ENCODE data around the gene ABCG1. TPM values are rescaled to one million over a fixed set of nuclear protein-coding genes. Genes with fewer than 3 reads are reported as not detected.

Gene ABCG1
- total RNA-seq, 3 donors from 2014 or later = 0.79 to 1.8 (median 1.7) TPM

DNA sequence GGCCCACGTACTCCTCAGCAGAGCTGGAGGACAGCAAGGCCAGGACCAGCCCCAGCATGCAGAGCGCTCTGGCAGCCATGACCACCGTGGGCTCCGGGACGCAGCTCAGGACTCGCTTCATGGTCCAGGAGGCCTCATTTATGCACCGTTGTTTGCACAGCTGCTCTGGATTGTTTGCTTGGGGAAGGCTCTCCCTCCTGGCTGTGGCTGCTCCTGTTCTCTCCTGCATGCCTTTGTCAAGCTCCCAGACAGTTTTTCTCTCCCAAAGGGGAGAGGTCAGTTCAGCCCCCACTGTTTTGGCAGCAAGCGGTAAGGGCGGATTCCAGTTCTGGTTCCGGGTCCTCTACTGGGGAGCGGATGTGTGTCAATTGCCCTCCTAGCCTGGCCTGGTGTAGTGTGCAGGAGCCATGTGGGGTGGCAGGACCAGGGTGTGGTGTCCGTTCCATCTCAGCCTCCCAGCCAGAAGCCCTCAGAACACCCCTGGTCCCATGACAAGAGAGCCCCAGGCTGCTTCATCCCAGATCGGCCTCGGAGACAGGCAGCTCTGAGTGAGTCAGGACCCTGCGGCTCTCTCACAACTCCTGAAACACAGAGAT lies 96.5 kb downstream of the ABCG1 start, which contains the start of gene TFF3:
Gene TFF3 (minus strand): TSS at position 114 of the 596 bp plus-strand sequence. CDS start 35 bp downstream, at position 79.
- Mint-ChIP-seq H3K4me3 (no peak within 1 kb of the TSS), H3K9me3 (no peaks in the 10 kb centered on the region)
- ATAC-seq = no peak

DNA sequence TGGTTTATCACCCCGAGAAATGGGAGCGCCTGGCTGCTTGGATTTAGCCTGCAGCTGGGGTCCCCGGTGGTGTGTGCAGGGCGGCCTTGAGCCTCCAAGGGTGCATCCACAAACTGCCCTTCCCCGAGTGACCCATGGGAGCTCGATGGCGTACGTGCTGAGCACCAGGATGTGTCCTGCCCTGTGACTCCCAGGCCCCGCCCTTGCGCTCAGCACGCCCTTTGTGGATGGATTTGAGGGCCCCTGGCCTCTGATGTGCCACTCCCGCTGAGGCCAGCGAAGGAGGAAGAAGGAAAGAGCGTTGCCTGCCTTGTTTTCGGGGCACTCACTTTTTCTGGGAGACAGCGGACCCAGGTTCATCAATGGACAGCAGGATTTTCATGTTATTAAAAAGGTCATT lies 98.0 kb downstream of the ABCG1 start:
- ATAC-seq = no peak
- Mint-ChIP-seq H3K9me3 (no peaks in the 10 kb centered on the region), H3K27me3 (ENCODE audit: low read depth) (no peaks in the 10 kb centered on the region), H3K36me3 (ENCODE audit: insufficient read depth) (no peaks in the 10 kb centered on the region), H3K4me1 (ENCODE audit: low read depth) (peaks cover 6% of the 10 kb centered on the region), H3K4me3 (no peak overlapping the region)
- DNase-seq = no peak

More for the DNA sequence above, 96.5 kb downstream of the ABCG1 start, which contains the start of gene TFF3:
- no peak for DNase-seq
- peaks cover 6% of the 10 kb centered on the region for H3K4me1 Mint-ChIP-seq (ENCODE audit: low read depth)
- no peaks in the 10 kb centered on the region for H3K27me3 Mint-ChIP-seq (ENCODE audit: low read depth)
- H3K36me3 Mint-ChIP-seq (ENCODE audit: insufficient read depth) = no peaks in the 10 kb centered on the region

DNA sequence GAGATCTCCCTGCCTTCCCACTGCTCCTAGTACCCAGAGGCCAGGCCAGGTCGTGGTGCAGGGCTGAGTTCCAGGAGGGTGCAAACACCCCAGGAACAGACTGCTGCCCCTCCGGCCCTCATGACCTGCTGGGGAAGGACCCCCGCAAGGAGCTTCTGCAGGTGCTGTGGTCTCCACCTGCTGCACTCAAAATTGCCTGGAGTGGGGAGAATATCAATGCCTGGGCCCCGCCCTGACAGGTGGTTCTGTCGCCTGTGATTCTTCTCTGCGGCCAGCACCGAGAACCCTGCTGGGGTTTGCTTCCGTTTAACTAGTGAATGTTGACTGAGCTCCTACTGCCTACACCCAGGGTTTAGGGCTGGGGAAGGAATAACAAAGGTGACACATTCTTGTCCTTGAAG lies 98.4 kb downstream of the ABCG1 start:
- ATAC-seq (no peak), DNase-seq (no peak)
- no peaks in the 10 kb centered on the region for H3K27me3 Mint-ChIP-seq (ENCODE audit: low read depth)
- H3K36me3 Mint-ChIP-seq (ENCODE audit: insufficient read depth) = no peaks in the 10 kb centered on the region
- no peaks in the 10 kb centered on the region for H3K9me3 Mint-ChIP-seq
- peaks cover 6% of the 10 kb centered on the region for H3K4me1 Mint-ChIP-seq (ENCODE audit: low read depth)
- no peak overlapping the region for H3K4me3 Mint-ChIP-seq

DNA sequence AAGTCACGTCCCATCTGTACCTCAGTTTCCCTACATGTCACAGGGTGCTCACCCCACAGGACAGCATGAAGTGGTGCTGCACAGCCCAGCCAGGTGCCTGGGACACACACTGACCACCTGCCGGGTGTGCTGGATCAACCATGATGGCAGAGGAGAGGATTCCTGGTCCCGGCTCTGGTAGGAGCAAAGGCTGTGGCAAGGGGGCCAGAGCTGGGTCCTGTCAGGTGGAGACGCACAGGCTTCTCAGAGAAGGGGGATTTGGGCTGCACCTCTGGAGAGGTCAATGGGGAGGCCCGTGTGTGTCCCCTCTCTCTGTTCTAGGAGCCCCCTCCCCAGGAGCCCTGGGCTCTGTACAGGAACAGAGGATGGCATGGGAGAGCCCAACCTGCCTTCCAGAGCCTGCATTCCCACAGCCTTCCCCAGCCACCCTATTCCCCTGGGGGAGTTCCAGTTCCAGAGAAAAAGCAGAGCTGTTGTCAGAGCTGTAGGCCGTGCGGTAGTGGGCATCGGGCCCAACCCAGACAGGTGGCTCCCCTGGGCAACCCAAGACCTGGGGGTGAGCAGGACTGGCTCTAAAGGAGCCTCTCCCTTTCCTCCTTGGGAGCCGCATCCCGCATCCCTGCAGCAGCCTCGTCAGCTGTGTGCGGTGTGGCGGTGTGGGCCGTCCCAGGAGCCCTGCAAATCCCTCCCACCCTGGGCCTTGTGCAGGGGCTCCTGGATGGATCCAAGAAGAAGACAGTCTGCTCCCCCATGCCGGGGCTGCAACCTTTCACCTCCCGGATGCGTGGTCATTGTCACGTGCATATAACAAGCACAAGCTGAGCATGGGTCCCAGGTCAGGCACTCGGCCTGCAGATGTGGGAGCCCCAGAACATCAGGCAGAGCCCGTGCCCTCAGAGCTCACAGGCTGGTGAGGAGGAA lies 99.1 kb downstream of the ABCG1 start:
- peaks cover under 1% of the 10 kb centered on the region for H3K27me3 Mint-ChIP-seq (ENCODE audit: low read depth)
- DNase-seq = no peak
- no peak overlapping the region for H3K4me3 Mint-ChIP-seq
- peaks cover 6% of the 10 kb centered on the region for H3K4me1 Mint-ChIP-seq (ENCODE audit: low read depth)
- H3K9me3 Mint-ChIP-seq = no peaks in the 10 kb centered on the region
- no peaks in the 10 kb centered on the region for H3K36me3 Mint-ChIP-seq (ENCODE audit: insufficient read depth)
- no peak for ATAC-seq

DNA sequence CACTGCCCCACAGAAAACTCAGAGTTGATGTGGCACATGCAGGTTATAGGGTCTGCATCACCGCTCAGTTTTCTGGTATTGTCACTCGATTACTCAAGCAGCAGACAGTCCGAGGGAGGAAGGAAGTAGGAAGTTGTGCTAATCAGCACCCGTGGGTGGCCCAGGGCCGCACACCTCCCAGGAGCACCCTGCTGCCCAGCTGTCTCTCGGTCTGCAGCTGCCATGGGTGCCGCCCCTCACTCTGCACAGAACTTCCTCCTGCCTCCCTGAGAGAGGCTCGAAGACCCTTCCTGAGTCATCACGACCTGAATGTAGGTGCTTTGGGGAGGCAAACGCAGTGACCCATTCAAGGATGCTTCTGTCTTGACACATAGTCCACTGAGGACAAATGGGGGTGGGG lies 100.4 kb downstream of the ABCG1 start:
- Mint-ChIP-seq H3K9me3 (no peaks in the 10 kb centered on the region), H3K4me3 (no peak overlapping the region), H3K4me1 (ENCODE audit: low read depth) (peaks cover 6% of the 10 kb centered on the region), H3K36me3 (ENCODE audit: insufficient read depth) (no peaks in the 10 kb centered on the region), H3K27me3 (ENCODE audit: low read depth) (peaks cover 4% of the 10 kb centered on the region)
- no peak for DNase-seq
- peak in 1 of 2 donors; percentile 25 for ATAC-seq

DNA sequence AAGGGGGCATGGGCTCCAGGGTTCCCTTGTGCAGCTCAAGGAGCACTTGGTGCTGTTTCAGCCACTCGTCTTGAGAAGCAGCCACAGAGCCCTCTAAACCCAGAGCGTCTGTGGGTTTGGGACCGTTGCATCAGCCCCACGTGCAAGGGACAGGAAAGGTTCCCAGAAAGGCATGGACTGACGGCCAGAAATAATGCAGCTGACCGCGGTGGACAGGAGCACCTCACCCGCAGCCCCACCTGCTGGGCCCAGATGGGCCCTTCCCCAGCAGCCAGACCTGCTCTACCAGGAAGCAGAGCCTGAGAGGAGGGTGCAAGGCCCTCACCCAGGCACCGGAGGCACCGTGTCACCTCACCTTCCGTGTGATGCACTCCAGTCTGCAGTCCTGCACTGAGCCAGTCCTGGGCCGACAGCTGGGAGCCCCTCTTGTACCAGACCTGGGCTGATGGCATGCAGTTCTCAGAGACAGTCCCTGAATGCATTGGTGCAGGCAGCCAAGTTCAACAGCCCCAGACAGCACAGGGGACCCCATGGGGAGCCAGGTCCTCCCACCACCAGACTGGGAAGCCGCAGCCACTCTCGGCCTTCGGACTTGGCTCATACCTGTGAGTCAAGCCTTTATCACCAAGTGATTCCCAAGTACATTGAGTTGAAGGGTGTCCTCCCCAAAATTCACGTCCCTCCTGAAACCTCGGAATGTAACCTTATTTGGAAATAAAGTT lies 101.1 kb downstream of the ABCG1 start:
- Mint-ChIP-seq H3K4me3 (no peak overlapping the region), H3K9me3 (no peaks in the 10 kb centered on the region), H3K4me1 (ENCODE audit: low read depth) (peaks cover 6% of the 10 kb centered on the region), H3K36me3 (ENCODE audit: insufficient read depth) (no peaks in the 10 kb centered on the region), H3K27me3 (ENCODE audit: low read depth) (peaks cover 7% of the 10 kb centered on the region)
- ATAC-seq (no peak), DNase-seq (no peak)

DNA sequence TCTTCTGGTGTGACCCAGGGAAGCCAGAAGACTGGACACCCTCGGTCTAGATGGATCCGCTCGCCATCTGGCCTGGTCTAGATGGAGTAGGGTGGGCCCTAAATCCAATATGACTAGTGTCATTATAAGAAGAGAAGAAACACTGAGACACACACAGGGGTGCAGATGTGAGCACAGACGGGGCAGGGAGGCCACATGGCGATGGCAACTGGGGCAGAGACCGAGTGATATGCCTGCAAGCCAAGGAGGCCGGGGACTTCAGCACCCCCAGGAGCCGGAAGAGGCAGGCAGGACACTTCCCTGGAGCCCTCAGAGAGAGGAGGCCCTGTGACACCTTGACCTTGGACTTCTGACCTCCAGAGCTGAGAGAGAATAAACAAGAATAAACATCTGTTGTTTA lies 101.9 kb downstream of the ABCG1 start:
- H3K36me3 Mint-ChIP-seq (ENCODE audit: insufficient read depth) = no peaks in the 10 kb centered on the region
- DNase-seq = no peak
- H3K4me3 Mint-ChIP-seq = no peak overlapping the region
- H3K9me3 Mint-ChIP-seq = no peaks in the 10 kb centered on the region
- peaks cover 9% of the 10 kb centered on the region for H3K27me3 Mint-ChIP-seq (ENCODE audit: low read depth)
- H3K4me1 Mint-ChIP-seq (ENCODE audit: low read depth) = peaks cover 6% of the 10 kb centered on the region
- no peak for ATAC-seq

DNA sequence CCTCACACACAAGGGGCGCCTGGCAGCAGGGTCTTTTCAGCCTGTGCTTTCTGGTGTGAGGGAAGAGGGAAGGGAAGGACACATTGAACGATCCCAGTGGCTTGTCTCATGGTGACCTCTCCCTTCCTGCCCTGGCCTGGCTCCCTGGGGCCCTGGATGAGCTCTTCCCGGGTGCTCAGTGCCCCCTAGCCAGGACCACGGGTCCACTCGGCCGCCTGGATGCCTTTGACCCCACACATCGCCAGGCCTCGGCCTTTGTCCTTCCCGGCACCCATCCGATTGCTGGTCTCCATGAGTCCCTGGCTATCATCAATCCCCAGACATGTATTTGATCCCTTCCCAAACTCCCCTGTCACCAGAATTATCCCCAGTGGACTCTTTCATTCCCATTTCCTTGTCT lies 102.3 kb downstream of the ABCG1 start:
- no peak for ATAC-seq
- Mint-ChIP-seq H3K9me3 (no peaks in the 10 kb centered on the region), H3K36me3 (ENCODE audit: insufficient read depth) (no peaks in the 10 kb centered on the region), H3K4me3 (no peak overlapping the region), H3K4me1 (ENCODE audit: low read depth) (peaks cover 6% of the 10 kb centered on the region), H3K27me3 (ENCODE audit: low read depth) (peaks cover 9% of the 10 kb centered on the region)
- DNase-seq = no peak

DNA sequence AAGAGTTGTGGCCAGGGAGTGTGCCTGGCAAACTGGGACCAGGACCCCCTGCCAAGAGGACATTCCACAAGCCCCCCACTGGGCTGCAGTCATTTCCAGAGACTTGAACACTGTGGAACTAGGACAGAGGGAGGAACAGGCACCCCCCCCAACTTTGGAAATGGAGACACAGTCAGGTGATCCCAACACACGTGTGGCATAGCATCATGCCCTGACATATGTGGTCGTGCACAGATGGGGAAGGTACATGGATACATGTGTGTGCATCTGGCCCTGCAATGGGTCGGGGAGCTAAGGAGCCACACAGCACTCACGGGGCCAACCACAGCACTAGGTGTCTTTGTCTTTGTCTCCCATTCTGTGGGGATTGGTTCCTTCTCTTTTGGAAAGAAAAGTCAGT lies 102.9 kb downstream of the ABCG1 start:
- Mint-ChIP-seq H3K36me3 (ENCODE audit: insufficient read depth) (no peaks in the 10 kb centered on the region), H3K4me1 (ENCODE audit: low read depth) (peaks cover 6% of the 10 kb centered on the region), H3K4me3 (no peak overlapping the region), H3K27me3 (ENCODE audit: low read depth) (peaks cover 9% of the 10 kb centered on the region), H3K9me3 (no peaks in the 10 kb centered on the region)
- DNase-seq (no peak), ATAC-seq (no peak)

DNA sequence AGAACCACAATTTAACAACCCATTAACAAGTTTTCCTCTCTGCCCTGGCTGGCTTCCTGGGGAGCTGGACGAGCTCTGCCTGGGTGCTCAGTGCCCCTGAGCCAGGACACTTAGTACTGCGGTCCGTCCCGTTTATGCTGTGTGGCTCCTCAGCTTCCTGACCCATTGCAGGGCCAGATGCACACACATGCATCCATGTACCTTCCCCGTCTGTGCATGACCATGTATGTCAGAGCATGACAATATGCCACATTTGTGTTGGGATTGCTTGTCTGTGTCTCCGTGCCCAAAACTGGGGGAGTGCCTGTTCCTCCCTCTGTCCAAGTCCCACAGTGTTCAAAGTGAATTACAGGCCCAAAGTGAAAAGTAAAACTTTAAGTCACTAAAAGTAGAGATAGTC lies 106.0 kb downstream of the ABCG1 start:
- Mint-ChIP-seq H3K27me3 (ENCODE audit: low read depth) (peaks cover 9% of the 10 kb centered on the region), H3K36me3 (ENCODE audit: insufficient read depth) (no peaks in the 10 kb centered on the region), H3K4me1 (ENCODE audit: low read depth) (no peaks in the 10 kb centered on the region), H3K9me3 (no peaks in the 10 kb centered on the region), H3K4me3 (no peak overlapping the region)
- ATAC-seq = no peak
- no peak for DNase-seq

DNA sequence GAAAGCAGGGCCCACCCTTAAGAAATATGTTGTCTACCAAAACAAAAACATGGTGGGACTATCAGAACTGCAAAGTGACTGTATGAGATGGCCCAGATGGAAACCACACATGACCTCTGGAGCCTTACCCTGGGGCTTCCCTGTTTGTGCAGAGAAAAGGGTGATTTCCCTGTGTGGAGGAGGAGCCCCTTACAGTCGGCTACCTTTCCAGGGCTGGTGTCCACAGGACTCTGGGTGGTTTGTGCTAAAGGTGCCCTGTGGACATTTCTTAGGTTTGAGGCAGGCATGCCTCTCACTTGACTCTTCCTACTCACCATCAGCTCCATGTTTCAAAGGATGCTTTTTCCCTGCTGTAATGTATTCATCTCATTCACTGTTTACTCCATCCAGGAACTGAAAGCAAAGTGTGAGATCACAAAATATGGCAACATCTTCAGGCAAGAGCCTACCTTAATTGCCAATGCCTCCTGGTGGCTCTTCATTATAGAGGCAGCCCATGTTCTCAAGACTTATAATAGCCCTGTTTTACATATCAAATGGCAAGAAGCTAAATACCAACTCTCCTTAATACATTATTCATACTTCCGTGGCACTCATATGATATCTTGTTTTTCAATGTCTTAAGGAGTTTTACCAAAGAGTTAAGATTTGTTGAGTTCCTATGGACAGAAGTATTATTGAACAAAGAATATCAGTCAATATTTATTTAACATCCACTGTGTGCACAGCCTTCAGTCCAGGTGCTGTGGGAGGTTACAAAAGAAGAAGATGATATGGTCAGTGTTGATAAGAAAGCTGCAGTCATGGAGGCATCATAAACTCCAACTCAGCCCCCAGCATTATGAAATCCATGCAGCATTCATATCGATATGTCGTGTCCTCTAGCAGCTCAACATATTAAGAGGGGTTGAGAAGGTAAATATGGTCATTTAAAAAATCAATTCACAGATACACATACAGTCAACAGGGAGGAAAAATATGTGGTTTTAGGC lies 111.7 kb downstream of the ABCG1 start:
- H3K4me1 Mint-ChIP-seq (ENCODE audit: low read depth) = no peaks in the 10 kb centered on the region
- no peak for ATAC-seq
- no peak overlapping the region for H3K4me3 Mint-ChIP-seq

DNA sequence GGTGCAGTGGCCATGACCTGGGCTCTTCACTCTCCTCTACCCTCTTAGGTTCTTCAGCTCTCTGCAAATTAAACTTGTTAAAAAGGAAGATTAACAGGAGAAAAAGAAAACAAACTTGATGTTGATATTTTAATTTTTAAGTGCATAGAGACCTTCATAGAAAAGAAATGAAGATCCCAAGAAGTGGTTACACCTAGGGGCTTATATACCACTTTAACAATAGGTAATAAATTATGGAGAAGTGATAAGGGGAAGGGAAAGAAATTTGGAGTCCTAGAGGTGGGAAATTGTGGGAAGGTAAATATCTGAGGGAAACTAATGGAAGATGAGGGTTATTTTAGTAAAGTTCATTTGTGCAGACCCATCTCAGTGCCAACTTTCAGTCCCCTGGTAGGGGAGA lies 112.7 kb downstream of the ABCG1 start:
- ATAC-seq (no peak), DNase-seq (no peak)
- Mint-ChIP-seq H3K27me3 (ENCODE audit: low read depth) (no peaks in the 10 kb centered on the region), H3K36me3 (ENCODE audit: insufficient read depth) (peaks cover 3% of the 10 kb centered on the region), H3K4me3 (no peak overlapping the region), H3K4me1 (ENCODE audit: low read depth) (no peaks in the 10 kb centered on the region), H3K9me3 (peaks cover 14% of the 10 kb centered on the region)

More for the DNA sequence above, 111.7 kb downstream of the ABCG1 start:
- Mint-ChIP-seq H3K9me3 (peaks cover 14% of the 10 kb centered on the region), H3K36me3 (ENCODE audit: insufficient read depth) (peaks cover 3% of the 10 kb centered on the region), H3K27me3 (ENCODE audit: low read depth) (no peaks in the 10 kb centered on the region)
- DNase-seq = no peak

DNA sequence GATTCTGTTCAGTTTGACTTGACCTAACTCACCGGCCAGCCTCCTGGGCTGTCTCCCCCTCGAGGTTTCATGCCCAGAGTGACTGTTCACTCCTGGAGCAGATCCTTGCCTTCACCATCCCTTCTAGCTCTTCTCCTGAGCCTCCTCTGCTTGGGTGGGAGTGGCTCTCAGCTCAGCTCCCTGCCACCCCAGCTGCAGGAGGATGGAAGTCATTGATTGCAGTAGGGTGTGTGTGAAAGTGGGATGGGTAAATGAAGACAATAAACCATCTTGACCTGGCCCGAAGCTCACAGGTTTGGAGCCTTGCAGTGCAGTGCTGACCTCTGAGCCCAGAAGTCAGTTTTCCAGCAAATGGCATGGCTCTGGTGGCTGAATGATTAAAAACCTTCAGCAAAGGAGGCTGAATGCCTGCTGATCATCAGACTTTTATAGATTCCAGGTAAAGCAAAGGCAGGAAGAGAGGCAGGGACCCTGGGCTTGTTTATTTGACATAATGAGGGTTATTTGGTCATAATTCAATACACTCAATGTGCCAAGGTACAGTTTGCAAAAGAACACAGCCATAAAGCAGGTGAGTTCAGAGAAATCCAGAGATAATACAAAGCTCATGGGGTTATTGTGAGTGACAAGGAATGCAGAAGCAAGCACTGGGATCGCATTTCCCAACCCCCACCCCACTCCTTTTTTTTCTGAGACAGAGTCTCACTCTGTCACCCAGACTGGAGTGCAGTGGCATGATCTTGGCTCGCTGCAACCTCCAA lies 113.8 kb downstream of the ABCG1 start:
- DNase-seq (no peak), ATAC-seq (no peak)
- H3K4me1 Mint-ChIP-seq (ENCODE audit: low read depth) = peaks cover 4% of the 10 kb centered on the region
- H3K9me3 Mint-ChIP-seq = peaks cover 14% of the 10 kb centered on the region
- H3K4me3 Mint-ChIP-seq = no peak overlapping the region
- H3K27me3 Mint-ChIP-seq (ENCODE audit: low read depth) = peaks cover under 1% of the 10 kb centered on the region
- peaks cover 3% of the 10 kb centered on the region for H3K36me3 Mint-ChIP-seq (ENCODE audit: insufficient read depth)
